ENCODE results near the gene SLC26A9.

Gene SLC26A9

GRCh38 chr1:205934788-205935187 is 8.5 kb downstream of the SLC26A9 start:
- no peak overlapping the region for H3K4me3 ChIP-seq (ENCODE audit: low read depth, low read length)
- no peak for TF ChIP-seq CTCF (IDR thresholded peaks at IDR 0.05; ENCODE audit: control insufficient read depth, extremely low read depth, insufficient read depth)
- peak; percentile 26 for DNase-seq (ENCODE audit: low read depth)

GRCh38 chr1:205933671-205934618 is 9.3 kb downstream of the SLC26A9 start:
- no peak for DNase-seq (ENCODE audit: low read depth)
- TF ChIP-seq CTCF (IDR thresholded peaks at IDR 0.05; ENCODE audit: control insufficient read depth, extremely low read depth, insufficient read depth) = no peak

GRCh38 chr1:205932776-205933175 is 10.5 kb downstream of the SLC26A9 start:
- TF ChIP-seq CTCF (IDR thresholded peaks at IDR 0.05; ENCODE audit: control insufficient read depth, extremely low read depth, insufficient read depth) = no peak
- no peak overlapping the region for H3K4me3 ChIP-seq (ENCODE audit: low read depth, low read length)
- DNase-seq (ENCODE audit: low read depth) = no peak

More at GRCh38 chr1:205933671-205934618, 9.3 kb downstream of the SLC26A9 start:
- no peak overlapping the region for H3K4me3 ChIP-seq (ENCODE audit: low read depth, low read length)

GRCh38 chr1:205930799-205931281 is 12.4 kb downstream of the SLC26A9 start:
- TF ChIP-seq CTCF (IDR thresholded peaks at IDR 0.05; ENCODE audit: control insufficient read depth, extremely low read depth, insufficient read depth) = no peak
- H3K4me3 ChIP-seq (ENCODE audit: low read depth, low read length) = no peak overlapping the region
- DNase-seq (ENCODE audit: low read depth) = no peak

GRCh38 chr1:205930195-205930577 is 13.1 kb downstream of the SLC26A9 start:
- no peak overlapping the region for H3K4me3 ChIP-seq (ENCODE audit: low read depth, low read length)
- no peak for TF ChIP-seq CTCF (IDR thresholded peaks at IDR 0.05; ENCODE audit: control insufficient read depth, extremely low read depth, insufficient read depth)
- DNase-seq (ENCODE audit: low read depth) = no peak

GRCh38 chr1:205929496-205930194 is 13.6 kb downstream of the SLC26A9 start:
- H3K4me3 ChIP-seq (ENCODE audit: low read depth, low read length) = no peak overlapping the region
- no peak for TF ChIP-seq CTCF (IDR thresholded peaks at IDR 0.05; ENCODE audit: control insufficient read depth, extremely low read depth, insufficient read depth)
- DNase-seq (ENCODE audit: low read depth) = no peak

All from LNCaP clone FGC (cell line).